ENCODE data around the gene HUWE1. TPM values are rescaled to one million over a fixed set of nuclear protein-coding genes. Genes with fewer than 3 reads are reported as not detected.
"Not testable (repeated sequence)": the region's sequence is repeated elsewhere in the genome, so short reads cannot be mapped to it uniquely, and the experiment has no call there.

The HUWE1 gene
- total and polyA plus RNA-seq, 10 donors: 19.1 to 204 (median 136) TPM

DNA sequence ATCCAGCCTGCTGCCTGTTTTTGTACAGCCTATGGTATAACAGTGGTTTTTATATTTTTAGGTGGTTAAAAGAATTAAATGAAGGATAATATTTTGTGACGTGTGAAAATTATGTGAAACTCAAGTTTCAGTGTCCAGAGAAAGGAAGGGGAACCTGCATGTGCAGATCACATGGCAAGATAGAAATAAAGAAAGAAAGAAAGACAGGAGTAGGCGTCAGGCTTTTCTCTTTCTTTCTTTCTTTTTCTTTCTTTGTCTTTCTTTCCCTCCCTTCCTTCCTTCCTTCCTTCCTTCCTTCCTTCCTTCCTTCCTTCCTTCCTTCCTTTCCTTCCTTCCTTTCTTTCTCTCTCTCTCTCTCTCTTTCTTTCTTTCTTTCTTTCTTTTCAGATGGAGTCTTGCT is 42.0 kb upstream of the HUWE1 start:
- no peak for DNase-seq
- H3K9me3 ChIP-seq: no peaks in the 10 kb centered on the region
- H3K36me3 ChIP-seq: no peaks in the 10 kb centered on the region
- 58 to 74% (median 63%) methylated on average over 2 of the region's 2 CpGs for WGBS, 5 donors
- H3K4me3 ChIP-seq: no peak overlapping the region
- H3K27me3 ChIP-seq (replicated peaks in 1 of 7): no peaks in the 10 kb centered on the region
- H3K4me1 ChIP-seq: peaks cover 0 to 3% (median 0%) of the 10 kb centered on the region in 6 donors
- intact Hi-C loops (cut with DNase I; ENCODE audit: low total_unique reads): no loop called here
- no peak overlapping the region for H3K27ac ChIP-seq
- no peak for TF ChIP-seq POLR2AphosphoS5 (IDR thresholded peaks at IDR 0.05)
- TF ChIP-seq POLR2A (IDR thresholded peaks at IDR 0.05): no peak
- TF ChIP-seq, protein P1, sequence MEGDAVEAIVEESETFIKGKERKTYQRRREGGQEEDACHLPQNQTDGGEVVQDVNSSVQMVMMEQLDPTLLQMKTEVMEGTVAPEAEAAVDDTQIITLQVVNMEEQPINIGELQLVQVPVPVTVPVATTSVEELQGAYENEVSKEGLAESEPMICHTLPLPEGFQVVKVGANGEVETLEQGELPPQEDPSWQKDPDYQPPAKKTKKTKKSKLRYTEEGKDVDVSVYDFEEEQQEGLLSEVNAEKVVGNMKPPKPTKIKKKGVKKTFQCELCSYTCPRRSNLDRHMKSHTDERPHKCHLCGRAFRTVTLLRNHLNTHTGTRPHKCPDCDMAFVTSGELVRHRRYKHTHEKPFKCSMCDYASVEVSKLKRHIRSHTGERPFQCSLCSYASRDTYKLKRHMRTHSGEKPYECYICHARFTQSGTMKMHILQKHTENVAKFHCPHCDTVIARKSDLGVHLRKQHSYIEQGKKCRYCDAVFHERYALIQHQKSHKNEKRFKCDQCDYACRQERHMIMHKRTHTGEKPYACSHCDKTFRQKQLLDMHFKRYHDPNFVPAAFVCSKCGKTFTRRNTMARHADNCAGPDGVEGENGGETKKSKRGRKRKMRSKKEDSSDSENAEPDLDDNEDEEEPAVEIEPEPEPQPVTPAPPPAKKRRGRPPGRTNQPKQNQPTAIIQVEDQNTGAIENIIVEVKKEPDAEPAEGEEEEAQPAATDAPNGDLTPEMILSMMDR (IDR thresholded peaks at IDR 0.05 in 8 of 11, conservative IDR thresholded peaks at IDR 0.05 in 3 of 11): no peak

DNA sequence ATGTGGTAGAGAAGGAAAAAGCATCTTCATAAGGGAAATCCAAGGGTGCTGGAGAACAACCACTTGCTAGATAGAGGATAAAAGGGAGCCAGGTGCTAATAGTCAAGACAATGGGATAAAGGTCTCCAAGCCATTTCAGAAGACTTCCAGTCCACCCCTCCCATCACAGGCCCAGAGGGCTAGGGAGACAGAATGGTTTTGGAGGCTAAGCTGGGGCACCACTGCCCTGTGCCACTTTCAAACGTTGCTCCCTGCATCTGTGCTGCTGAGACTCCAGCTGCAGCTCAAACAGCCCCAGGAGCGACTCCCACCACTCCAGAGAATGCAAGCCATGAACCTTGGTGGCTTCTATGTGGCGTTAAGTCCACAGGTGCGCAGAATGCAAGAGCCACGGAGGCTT is 38.4 kb upstream of the HUWE1 start:
- peaks cover 0 to 3% (median 0%) of the 10 kb centered on the region in 6 donors for H3K4me1 ChIP-seq
- no peaks in the 10 kb centered on the region for H3K9me3 ChIP-seq
- no peaks in the 10 kb centered on the region for H3K36me3 ChIP-seq
- intact Hi-C loops (cut with DNase I; ENCODE audit: low total_unique reads): no loop called here
- no peak overlapping the region for H3K27ac ChIP-seq
- DNase-seq: no peak
- WGBS, 5 donors: 47 to 100% (median 83%) methylated on average over 3 to 5 of the region's 5 CpGs
- TF ChIP-seq POLR2AphosphoS5 (IDR thresholded peaks at IDR 0.05) (no peak), POLR2A (IDR thresholded peaks at IDR 0.05) (no peak)
- TF ChIP-seq, protein P1 (IDR thresholded peaks at IDR 0.05 in 8 of 11, conservative IDR thresholded peaks at IDR 0.05 in 3 of 11): no peak
- no peaks in the 10 kb centered on the region for H3K27me3 ChIP-seq (replicated peaks in 1 of 7)
- H3K4me3 ChIP-seq: no peak overlapping the region

DNA sequence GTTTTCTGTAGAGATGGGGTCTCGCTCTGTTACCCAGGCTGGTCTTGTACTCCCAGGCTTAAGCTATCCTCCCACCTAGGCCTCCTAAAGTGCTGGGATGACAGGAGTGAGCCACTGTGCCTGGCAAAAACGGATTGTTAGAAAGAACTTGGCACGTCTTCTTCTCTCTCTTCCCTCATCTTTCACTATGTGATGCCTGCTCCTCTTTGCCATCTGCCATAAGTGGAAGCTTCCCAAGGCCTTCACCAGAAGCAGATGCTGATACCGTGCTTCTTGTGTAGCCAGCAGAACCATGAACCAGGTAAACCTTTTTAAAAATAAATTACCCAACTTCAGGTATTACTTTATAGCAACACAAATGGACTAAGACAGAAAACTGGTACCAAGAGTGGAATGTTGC is 36.9 kb upstream of the HUWE1 start:
- 74 to 94% (median 83%) methylated on average over 4 of the region's 4 CpGs for WGBS, 5 donors

DNA sequence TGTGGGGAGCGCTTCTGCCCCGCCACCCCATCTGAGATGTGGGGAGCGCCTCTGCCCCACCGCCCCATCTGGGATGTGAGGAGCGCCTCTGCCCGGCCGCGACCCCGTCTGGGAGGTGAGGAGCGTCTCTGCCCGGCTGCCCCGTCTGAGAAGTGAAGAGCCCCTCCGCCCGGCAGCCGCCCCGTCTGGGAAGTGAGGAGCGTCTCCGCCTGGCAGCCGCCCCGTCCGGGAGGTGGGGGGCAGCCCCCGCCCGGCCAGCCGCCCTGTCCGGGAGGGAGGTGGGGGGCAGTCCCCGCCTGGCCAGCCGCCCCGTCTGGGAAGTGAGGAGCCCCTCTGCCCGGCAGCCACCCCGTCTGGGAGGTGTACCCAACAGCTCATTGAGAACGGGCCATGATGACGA is 35.1 kb upstream of the HUWE1 start:
- peaks cover 0 to 12% (median 3%) of the 10 kb centered on the region in 6 donors for H3K4me1 ChIP-seq
- H3K36me3 ChIP-seq; DNase-seq; H3K27ac ChIP-seq; H3K4me3 ChIP-seq; H3K27me3 ChIP-seq (replicated peaks in 1 of 7); intact Hi-C loops (cut with DNase I; ENCODE audit: low total_unique reads); H3K9me3 ChIP-seq: not testable (repeated sequence)
- 84 to 100% (median 94%) methylated on average over 2 to 31 of the region's 32 CpGs for WGBS, 5 donors

More for the DNA sequence above, 36.9 kb upstream of the HUWE1 start:
- no peaks in the 10 kb centered on the region for H3K36me3 ChIP-seq
- intact Hi-C loops (cut with DNase I; ENCODE audit: low total_unique reads): no loop called here
- peak overlapping the region in 1 of 8 donors; percentile 23 for H3K27ac ChIP-seq
- H3K27me3 ChIP-seq (replicated peaks in 1 of 7): no peaks in the 10 kb centered on the region
- no peak overlapping the region for H3K4me3 ChIP-seq
- TF ChIP-seq POLR2A (IDR thresholded peaks at IDR 0.05): no peak
- no peak for TF ChIP-seq POLR2AphosphoS5 (IDR thresholded peaks at IDR 0.05)
- TF ChIP-seq, protein P1 (IDR thresholded peaks at IDR 0.05 in 8 of 11, conservative IDR thresholded peaks at IDR 0.05 in 3 of 11): no peak
- DNase-seq: no peak
- H3K4me1 ChIP-seq: peaks cover 0 to 3% (median 0%) of the 10 kb centered on the region in 6 donors
- H3K9me3 ChIP-seq: no peaks in the 10 kb centered on the region

DNA sequence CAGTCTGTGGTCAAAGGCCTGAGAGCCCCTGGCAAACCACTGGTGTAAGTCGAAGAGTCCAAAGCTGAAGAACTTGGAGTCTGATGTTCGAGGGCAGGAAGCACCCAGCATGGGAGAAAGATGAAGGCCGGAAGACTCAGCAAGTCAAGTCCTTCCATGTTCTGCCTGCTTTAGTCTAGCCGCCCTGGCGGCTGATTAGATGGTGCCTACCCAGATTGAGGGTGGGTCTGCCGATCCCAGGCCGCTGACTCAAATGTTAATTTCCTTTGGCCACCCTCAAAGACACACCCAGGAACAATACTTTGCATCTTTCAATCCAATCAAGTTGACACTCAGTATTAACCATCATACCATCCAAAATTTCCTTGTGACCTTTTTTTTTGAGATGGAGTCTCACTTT is 33.1 kb upstream of the HUWE1 start:
- peaks cover 5 to 31% (median 23%) of the 10 kb centered on the region in 6 donors for H3K4me1 ChIP-seq
- H3K27me3 ChIP-seq (replicated peaks in 1 of 7); H3K27ac ChIP-seq; H3K4me3 ChIP-seq; H3K36me3 ChIP-seq; H3K9me3 ChIP-seq; intact Hi-C loops (cut with DNase I; ENCODE audit: low total_unique reads); DNase-seq: not testable (repeated sequence)
- 69 to 95% (median 90%) methylated on average over 4 to 7 of the region's 7 CpGs for WGBS, 5 donors
